CD4-positive, alpha-beta T cell treated with Interleukin-4 for 4 hours (primary cell): ENCODE results near the gene ABCC4.
A peak's percentile ranks its signal among the peaks of the same experiment; 100 is the strongest.

Experiments
- DNase-seq: peaks from one replicate; pipeline ENCODE4 v3.0.0-alpha.2; 2020

ABCC4 gene, protein sequence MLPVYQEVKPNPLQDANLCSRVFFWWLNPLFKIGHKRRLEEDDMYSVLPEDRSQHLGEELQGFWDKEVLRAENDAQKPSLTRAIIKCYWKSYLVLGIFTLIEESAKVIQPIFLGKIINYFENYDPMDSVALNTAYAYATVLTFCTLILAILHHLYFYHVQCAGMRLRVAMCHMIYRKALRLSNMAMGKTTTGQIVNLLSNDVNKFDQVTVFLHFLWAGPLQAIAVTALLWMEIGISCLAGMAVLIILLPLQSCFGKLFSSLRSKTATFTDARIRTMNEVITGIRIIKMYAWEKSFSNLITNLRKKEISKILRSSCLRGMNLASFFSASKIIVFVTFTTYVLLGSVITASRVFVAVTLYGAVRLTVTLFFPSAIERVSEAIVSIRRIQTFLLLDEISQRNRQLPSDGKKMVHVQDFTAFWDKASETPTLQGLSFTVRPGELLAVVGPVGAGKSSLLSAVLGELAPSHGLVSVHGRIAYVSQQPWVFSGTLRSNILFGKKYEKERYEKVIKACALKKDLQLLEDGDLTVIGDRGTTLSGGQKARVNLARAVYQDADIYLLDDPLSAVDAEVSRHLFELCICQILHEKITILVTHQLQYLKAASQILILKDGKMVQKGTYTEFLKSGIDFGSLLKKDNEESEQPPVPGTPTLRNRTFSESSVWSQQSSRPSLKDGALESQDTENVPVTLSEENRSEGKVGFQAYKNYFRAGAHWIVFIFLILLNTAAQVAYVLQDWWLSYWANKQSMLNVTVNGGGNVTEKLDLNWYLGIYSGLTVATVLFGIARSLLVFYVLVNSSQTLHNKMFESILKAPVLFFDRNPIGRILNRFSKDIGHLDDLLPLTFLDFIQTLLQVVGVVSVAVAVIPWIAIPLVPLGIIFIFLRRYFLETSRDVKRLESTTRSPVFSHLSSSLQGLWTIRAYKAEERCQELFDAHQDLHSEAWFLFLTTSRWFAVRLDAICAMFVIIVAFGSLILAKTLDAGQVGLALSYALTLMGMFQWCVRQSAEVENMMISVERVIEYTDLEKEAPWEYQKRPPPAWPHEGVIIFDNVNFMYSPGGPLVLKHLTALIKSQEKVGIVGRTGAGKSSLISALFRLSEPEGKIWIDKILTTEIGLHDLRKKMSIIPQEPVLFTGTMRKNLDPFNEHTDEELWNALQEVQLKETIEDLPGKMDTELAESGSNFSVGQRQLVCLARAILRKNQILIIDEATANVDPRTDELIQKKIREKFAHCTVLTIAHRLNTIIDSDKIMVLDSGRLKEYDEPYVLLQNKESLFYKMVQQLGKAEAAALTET (N-terminal part only)

DNA sequence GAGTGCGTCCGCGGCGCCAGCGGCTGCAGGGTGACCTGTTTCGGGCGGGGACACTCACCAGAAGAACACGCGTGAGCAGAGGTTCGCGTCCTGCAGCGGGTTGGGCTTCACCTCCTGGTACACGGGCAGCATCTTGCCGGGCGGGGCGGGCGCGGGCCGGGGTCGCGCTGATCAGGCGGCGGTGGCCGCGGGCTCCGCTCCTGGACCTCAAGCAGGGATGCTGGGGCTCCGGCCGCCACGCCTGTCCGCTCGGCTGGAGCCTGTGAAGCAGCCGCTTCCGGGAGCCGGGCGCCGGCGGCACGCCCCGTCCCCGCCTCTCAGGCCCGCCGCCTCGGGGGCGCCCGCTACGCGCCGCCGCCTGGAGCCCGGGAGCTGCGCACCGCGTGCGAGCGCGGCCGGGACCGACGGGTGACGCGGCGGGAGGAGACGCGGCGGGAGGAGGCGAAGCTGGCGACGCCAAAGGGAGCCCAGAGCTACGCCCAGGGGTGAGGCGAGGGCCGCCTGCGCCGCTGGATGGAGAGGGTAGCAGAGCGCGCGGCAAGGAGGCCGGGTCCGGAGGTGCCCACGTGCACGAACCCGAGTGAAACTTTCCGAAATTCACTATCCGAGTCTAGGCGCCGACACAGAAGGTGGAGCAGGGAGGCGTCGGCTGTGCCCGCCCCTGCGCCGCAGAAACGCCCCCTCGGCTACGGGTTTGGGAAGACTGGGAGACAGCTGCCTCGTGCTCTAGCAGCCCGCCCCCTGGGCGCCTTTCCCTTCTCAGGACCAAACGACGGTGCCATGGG, at the start of gene ABCC4:
ABCC4 (minus strand) TSS at position 269 of the 785 bp plus-strand sequence; CDS start at position 132, 137 bp downstream.
- peak; percentile 23 for DNase-seq

DNA sequence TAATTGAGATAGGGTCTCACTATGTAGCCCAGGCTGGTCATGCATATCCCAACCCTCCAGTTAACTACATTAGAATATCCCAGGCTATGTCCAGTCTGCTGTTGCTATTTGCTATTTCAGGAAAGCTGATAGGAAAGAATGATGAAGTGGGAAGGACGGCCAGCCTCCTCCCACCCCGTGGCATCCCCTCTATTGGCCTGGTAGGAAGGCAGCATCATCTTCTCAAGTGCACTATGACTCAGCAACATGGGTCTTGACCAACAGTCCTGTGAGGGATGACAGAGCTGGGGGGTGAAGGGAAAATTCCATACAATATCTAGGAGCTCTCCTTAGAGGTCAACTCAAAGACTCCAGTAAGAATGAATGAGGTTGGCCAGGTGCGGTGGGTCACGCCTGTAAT, 48.0 kb upstream of the ABCC4 start:
- no peak for DNase-seq

DNA sequence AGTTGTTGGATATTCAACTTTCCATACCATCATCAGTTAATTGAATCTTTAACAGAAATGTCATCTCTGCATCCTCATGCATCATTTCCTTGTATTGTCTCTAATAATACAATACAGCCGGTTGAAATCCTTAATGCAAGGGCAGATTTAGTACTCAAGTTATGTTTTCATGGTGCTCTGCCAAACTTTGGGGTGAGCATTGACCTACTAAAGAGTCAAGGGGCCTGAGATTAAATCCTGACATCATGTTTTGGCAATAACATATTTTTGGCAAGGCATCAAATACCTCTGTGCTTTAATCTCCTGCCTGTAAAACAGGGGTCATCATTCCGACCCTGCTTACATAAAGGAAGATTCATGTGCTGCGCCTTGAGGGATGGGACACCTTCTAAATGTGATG, 42.7 kb upstream of the ABCC4 start:
- no peak for DNase-seq

DNA sequence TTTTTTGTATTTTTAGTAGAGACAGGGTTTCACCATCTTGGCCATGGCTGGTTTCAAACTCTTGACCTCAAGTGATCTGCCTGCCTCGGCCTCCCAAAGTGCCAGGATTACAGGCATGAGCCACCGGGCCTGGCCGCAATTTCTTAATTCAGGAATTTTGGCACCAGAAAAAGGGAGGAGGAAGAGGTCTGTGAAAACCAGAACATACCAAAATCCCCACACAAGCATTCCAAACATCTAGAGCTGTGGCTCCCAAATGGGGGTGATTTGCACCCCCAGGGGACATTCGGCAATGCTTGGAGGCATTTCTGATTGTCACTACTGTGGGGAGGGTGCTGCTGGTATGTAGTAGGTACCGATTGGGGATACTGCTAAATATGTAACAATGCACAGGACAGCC, 40.2 kb upstream of the ABCC4 start:
- no peak for DNase-seq

DNA sequence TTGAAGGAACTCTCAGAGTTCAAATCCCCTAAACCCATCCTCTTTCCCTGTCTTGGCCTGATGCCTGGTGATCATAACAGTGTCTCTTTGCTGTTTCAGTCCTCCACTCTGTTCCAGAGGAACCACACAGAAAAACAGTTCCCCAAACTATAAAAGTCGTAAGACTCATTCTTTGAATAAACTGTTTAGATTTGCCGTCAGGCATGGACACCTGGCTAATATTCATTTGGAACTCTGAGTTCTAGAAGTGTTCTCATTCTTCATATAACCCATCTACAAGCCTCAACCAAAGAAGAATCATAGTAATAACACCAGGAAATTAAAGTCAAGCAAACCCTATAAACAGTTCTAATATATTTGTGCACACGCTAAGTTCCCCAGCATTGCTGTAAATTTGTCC, 37.7 kb upstream of the ABCC4 start:
- no peak for DNase-seq

DNA sequence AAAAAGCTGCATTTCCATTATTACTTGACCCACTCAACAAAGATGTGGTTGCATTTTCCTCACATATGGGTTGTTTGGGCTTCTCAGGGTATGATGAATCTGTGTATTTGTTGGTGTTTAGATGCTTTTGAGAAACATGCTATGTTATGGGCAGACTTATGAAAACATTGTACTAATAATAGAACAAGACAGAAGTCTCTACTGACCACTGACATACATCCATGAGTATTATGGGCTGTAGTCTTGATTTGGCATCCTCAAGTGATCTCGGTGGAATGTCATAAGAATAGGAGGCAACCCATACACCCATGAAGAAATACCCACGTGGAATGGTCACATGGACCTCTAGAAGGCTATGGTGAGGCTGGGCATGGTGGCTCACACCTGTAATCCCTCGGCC, 36.3 kb upstream of the ABCC4 start:
- no peak for DNase-seq

DNA sequence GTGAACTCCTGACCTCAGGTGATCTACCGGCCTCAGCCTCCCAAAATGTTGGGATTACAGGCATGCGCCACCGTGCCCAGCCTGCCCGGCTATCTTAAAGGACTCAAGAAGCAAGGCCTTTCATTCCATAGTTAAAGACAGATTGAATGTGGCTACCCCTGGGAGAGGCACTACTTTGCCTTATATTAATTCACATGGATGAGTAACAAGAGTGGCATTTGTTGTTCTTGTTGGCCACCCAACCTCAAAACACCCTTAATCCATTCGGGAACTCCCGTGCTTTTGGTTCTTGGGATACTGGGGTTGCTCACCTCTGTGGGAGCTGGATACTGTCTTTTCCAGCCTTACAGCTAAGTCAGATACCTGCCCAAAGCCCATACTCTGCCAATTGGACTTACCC, 34.4 kb upstream of the ABCC4 start:
- no peak for DNase-seq

DNA sequence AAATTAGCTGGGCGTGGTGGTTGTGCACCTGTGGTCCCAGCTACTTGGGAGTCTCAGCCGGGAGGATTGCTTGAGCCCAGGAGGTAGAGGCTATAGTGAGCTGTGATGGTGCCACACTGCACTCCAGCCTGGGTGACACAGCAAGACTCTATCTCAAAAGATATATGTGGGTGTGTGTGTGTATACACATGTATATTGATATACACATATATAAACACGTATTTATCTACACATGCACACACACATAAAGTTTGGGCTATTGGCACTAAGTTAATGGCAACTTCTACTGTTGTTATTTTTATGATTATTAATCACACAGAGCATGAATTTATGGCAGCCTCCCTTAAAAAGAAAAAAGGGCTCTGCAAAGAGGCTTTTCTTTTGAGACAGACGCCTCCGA, 27.1 kb upstream of the ABCC4 start:
- DNase-seq, result no peak

DNA sequence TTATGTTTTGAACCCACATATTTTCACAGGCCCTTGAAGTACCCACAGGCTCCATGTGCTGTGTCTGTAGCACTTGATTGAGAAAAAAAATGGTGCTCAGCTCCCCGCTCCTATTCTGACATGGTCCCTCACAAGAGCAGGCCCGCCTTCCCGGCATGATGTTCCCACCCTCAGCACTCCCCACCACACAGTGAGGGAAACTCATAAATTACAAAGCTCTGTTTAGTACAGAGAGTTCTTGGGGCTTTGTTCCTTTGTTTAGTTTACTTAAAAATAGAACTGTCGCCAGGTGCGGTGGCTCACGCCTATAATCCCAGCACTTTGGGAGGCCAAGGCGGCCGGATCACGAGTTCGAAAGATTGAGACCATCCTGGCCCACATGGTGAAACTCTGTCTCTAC, 25.9 kb upstream of the ABCC4 start:
- DNase-seq, result no peak

DNA sequence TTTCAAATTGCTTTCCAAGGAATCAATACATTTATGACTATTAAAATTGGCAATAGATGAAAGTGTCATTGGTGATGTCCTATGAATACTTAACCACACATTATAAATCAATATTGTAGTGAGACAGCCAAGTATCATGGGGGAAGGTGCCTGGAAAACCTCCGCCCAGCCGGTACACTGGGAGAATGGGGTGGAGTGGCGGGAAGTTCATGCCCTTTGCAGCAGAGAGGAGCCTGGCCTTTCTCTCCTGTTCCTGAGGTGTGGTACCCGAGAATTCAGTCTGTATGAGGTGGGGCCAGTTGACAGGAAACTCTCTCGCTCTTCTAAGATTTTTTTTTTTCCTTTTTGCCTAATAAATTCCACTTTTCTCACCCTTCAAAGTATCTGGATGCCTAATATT, 25.4 kb upstream of the ABCC4 start:
- no peak for DNase-seq

DNA sequence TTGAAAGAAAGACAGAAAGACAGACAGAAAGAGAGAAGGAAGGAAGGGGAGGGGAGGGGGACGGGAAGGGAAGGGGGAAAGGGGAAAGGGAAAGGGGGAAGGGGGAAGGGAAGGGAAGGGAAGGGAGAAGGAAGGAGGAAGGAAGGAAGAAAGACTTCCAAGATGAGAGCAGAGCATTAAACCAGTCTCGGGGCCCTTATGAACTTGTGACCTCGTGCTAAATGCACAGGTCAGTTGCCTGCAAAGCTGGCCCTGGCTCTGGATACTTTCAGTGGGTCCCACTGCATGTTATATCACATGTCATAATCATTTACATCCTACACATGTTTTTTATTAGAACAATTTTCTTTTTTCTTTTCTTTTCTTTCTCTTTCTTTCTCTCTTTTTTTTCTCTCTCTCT, 24.2 kb upstream of the ABCC4 start:
- DNase-seq, result no peak

DNA sequence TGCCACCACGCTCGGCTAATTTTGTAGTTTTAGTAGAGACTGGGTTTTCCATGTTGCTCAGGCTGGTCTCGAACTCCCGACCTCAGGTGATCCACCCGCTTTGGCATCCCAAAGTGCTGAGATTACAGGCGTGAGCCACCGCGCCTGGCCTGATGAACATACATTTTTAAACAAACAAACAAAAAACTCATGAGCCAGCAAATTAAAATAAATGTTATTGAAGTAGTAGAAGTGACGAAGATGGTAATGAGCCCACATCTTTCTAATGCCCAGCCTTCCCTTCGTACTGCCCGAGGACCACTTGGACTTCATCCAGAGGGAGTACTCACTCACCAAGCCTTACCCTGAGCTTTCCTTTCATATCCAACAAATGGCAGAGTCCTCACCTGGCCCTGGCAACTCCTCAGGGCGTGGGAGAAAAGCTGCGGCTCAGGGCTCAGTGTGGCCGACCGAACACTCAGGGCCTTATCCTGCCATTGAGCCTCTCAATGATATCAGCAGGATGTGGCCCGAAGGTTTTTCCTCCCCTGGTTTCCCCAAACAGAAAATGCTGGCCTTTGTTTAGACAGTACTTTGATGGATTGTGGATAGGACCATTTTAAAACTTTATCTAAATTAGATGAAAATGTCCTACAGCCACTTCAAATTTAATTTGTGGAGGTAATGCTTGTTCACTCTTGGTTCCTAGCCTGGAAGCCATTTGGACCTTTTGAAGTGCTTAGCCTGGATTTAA, 22.8 kb upstream of the ABCC4 start:
- DNase-seq, result no peak

DNA sequence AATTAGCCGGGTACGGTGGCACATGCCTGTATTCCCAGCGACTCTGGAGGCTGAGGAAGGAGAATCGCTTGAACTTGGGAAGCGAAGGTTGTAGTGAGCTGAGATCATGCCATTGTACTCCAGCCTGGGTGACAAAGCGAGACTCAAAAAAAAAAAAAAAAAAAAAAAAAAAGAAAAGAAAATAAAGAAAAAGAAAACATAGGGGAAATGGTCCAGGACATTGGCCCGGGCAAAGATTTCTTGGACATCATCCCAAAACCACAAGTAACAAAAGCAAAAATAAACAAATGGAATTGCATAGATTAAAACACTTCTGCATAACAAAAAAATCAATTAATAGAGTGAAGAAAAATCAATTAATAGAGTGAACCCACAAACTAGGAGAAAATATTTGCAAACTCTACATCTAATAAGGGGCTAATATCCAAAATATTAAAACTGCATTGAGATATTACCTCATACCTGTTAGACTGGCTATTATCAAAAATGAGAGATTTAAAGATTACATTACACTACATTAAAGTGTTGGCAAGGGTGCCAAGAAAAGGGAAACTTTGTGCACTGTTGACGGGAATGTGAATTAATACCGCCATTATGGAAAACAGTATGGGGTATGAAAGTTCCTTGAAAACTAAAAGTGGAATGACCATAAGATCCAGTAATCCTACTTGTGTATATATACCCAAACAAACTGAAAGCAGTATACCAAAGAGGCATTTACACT, 18.5 kb upstream of the ABCC4 start:
- DNase-seq, result no peak

DNA sequence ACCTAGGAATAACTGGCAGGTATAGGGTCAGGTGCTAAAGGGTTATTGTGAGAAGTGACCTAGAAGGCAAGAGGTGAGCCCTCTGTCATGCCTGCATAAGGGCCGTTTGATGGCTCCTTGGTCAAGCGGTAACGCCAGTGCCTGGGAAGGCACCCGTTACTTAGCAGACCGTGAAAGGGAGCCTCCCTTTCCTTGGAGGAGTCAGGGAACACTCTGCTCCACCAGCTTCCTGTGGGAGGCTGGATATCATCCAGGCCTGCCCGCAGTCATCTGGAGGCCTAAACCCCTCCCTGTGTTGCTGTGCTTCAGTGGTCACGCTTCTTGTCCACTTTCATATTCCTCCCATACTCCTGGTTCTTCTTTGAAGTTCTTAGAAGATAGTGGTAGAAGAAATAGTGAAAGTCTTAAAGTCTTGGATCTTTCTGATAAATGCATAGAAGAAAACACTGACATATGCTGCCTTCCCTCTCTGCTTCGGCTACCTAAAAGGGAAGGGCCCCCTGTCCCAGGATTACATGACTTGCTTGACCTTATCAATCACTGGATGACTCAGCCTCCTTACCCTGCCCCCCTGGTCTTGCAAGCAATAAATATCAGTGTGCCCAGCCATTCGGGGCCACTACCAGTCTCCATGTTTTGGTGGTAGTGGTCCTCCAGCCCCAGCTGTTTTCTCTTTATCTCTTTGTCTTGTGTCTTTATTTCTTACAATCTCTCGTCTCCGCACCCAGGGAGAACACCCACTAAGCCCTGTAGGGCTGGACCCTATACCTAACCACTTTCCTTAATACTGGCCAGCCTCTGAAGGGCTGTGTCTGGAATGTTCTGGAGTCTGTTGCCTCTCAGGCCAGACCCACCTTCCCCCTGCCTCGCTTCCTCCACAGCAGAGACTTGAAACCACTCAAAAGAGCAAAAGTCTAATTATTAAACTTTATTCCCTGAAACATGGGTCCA, 16.1 kb upstream of the ABCC4 start:
- DNase-seq, result no peak

DNA sequence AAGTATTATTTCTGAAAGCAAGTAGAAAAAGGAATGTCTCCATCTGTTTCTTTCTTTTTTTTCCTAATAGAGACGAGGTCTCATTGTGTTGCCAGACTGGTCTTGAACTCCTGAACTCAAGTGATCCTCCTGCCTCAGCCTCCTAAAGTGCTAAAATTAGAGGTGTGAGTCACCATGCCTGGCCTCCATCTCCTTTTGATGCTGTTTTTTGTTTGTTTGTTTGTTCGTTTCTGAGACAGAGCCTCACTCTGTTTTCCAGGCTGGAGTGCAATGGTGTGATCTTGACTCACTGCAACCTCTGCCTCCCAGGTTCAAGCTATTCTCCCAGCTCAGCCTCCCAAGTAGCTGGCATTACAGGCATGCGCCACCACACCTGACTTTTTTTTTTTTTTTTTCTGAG, 14.5 kb upstream of the ABCC4 start:
- DNase-seq, result no peak

DNA sequence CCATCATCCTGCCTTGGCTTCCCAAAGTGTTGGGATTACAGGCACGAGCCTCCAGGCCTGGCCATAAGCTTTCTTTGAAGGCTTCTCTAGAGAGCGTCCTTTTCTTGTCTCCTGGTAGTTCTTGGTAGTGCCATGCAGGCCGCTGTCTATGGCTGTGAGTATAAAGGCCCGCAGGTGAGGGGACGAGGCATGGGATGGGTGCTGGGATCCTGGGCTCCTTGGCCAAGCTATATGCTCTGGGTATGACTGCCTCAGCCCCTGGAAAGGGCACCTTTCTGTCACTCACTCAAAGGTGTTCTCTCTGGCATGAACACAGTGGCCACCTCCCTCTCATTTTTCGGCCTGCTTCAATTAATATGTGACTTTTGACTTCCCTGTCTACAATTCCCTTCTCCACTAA, 6.3 kb upstream of the ABCC4 start:
- DNase-seq, result no peak

DNA sequence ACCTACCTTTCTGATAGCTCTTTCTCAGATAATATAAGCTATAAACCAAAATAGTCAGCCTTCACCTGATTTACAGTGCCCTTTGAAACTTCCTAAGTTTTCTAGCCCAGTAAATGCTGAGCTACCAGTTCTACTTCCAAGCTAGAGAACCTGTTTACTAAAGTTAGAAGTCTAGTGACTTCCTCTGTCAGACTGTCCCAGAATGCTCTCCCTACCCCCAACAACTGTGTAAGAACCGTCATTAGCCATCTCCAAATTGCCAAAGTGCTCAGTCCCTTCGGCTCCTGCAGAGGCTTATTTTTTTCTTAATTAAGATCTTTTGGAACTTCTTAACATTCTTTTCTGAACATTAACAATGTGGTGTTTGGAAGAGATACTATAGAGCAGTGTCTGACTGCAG, 3.2 kb upstream of the ABCC4 start:
- no peak for DNase-seq

DNA sequence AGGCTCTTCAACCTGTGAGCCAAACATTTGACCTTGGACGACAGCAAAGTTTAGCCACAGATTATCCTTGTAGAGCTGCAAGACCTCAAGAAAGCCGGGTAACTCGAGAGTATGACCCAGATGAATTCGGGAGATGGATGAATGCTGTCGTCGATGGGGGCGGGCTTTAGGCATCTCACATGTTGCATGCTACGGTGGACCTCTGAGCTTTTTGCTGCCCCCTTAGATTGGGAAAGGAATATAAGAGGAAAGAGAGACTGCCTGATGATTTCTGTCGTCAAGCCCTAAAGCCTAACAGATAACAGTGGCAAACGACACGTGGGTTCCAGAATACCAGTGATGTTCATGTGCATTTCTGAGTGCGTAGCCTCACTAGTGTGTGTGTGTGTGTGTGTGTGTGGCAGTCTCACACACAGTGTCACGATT, 730 bp upstream of the ABCC4 start:
- DNase-seq, result no peak

DNA sequence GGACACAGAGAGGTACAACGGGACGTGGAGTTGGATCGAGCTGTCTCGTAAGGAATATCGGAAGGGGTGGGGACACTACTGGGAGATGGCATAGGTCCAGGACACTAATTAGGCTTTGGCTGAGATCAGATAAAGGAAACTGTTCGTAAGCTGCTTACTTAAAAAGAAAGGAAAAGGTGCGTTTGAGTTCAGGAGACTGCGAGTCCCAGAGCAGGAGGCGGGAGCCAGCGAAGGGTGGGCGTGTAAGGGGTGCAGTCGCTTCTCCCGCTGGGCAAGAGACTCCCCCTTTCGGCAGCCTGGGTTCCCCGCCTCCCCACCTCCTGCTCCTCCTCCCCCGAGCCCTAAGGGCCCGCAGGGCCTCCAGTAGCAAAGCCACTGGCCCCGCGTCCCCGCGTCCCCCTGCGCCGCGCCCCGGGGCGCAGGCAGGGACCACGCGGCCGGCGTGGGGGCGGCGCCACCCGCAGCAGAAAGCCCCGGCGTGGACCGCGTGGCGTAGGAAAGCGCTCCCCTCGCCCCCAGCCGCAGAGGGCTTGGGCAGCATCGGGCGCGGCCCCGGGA, 547 bp downstream of the ABCC4 start:
- DNase-seq, result peak; percentile 31
